ENCODE results near the gene SEPHS2. TPM values are rescaled to one million over a fixed set of nuclear protein-coding genes. Genes with fewer than 3 reads are reported as not detected.

SEPHS2 gene
- total RNA-seq, 1 donor from 2014 or later: 42.6 TPM

DNA sequence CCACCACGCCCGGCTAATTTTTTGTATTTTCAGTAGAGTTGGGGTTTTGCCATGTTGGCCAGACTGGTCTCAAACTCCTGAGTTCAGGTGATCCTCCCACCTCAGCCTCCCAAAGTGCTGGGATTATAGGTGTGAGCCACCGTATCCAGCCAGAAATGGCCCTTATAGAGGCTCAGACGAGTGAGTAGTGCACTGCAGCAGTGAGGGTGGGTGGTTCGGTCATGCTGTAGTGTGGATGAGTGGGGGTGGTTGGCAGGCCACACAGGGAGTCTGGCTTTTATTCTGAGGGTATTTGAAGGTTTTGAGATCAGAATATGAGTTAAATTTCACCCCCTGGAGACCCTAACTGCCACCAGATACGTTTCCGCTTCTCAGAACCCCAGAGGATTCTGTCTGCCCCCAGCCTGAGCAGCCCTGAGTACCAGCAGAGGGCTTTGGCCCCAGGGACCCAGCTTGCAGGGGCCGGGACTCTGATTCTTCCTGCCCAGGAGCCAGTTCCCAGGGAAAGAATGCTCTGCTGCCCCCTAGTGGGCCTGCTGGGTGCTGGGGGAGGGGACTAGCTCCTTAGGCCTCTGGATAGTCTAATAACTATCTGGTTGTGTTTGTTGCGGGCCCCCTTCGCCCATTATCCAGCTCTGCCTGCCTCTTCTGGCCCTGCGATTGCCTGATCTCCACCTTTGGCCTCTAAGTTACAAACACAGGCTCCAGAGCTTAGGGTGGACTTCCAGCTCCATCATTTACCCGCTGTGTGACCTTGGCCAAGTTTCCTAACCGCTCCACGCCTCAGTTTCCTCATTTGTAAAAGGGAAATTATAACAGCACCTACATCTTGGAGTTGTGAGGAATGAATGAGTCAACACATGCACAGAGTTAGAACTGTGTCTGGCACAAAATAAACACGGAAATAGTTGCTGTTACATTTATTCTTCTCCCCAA is 36.3 kb downstream of the SEPHS2 start:
- H3K4me3 Mint-ChIP-seq (ENCODE audit: low read depth): peak overlapping the region; percentile 73

DNA sequence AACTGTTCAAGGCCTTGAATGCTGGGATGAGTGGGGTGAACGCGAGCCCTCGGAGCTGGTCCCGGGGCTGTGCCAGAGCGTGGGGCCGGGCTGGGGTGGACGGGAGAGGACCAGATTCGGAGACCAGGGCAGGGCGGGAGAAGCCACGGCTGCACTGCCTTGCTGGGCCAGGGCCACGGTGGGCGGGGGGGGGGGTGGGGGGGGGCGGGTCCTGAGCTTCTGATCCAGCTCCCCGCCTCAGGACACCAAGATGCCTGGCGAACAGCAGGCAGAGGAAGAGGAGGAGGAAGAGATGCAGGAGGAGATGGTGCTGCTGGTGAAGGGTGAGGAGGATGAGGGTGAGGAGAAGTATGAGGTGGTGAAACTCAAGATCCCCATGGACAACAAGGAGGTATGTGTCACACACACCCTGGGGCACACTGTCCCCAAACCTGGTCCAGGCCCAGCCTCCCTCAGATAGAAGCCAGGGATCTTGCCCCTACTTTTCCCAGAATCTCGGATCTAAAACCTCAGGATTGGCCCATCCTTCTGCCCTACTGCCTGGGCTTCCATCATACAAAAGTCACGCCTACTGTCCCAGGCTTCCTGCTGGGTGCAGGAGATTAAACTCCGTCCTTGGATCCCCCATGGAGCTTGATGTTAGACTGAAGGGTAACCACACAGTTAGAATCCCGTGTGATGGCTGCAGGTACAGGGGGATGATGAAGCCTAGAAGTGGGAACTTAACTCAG is 37.7 kb downstream of the SEPHS2 start:
- peaks cover 10% of the 10 kb centered on the region for H3K4me1 Mint-ChIP-seq (ENCODE audit: low read depth)

More for the DNA sequence above, 36.3 kb downstream of the SEPHS2 start:
- no peaks in the 10 kb centered on the region for H3K9me3 Mint-ChIP-seq (ENCODE audit: low read depth)
- peaks cover 10% of the 10 kb centered on the region for H3K4me1 Mint-ChIP-seq (ENCODE audit: low read depth)
- H3K36me3 Mint-ChIP-seq (ENCODE audit: insufficient read depth): peaks cover 8% of the 10 kb centered on the region
- peak; percentile 94 for TF ChIP-seq CTCF (IDR thresholded peaks at IDR 0.05; ENCODE audit: unreplicated experiment)
- no peaks in the 10 kb centered on the region for H3K27me3 Mint-ChIP-seq
- peak overlapping the region; percentile 64 for H3K27ac Mint-ChIP-seq
- DNase-seq (ENCODE audit: low spot score, unreplicated experiment): peak; percentile 95

DNA sequence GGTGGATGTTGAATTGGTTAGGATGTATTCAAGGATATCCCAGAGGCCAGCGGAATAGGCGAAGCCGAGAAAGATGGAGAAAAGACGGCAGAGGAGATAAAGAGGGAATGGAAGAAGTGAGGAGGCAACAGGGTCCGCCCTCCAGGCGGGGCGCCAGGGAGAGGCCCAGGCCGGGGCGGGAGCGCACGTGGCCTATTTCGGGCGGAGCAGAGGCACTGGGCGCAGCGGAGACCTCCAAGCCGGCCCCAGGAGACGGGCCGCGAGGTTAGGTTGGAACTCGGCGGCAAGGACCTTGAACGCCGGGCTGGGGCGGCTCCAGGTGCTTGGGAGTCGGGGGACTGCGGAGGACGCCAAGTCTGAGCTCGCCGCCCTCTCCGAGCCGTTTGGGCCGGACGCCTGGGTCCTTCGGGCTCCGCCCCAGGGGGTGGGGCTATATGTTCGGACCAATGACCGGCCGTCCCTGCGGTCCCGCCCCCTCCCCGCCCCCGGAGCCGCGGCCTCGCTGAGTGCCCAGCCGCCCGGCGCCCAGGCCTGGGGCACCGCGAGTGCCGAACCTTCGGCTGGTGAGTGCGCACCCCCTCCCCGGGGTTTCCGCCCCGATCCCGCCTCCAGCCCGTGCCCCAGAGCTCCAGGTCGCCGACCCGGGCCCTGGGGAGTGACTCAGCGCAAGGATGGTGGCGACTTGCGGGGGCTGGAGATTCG is 38.4 kb downstream of the SEPHS2 start, which contains the start of gene ZNF771:
ZNF771 (plus strand) TSS at position 505 of the 702 bp plus-strand sequence. CDS start 448 bp downstream, outside the sequence.
- Mint-ChIP-seq H3K4me1 (ENCODE audit: low read depth) (peaks cover 10% of the 10 kb centered on the region), H3K27me3 (no peaks in the 10 kb centered on the region), H3K9me3 (ENCODE audit: low read depth) (no peaks in the 10 kb centered on the region), H3K36me3 (ENCODE audit: insufficient read depth) (peaks cover 5% of the 10 kb centered on the region), H3K4me3 (ENCODE audit: low read depth) (peak within 1 kb of the TSS; percentile 84), H3K27ac (peak within 1 kb of the TSS; percentile 96)
- DNase-seq (ENCODE audit: low spot score, unreplicated experiment): peak; percentile 85
- peak; percentile 34 for TF ChIP-seq CTCF (IDR thresholded peaks at IDR 0.05; ENCODE audit: unreplicated experiment)

More for the DNA sequence above, 37.7 kb downstream of the SEPHS2 start:
- no peaks in the 10 kb centered on the region for H3K27me3 Mint-ChIP-seq
- H3K4me3 Mint-ChIP-seq (ENCODE audit: low read depth): peak overlapping the region; percentile 73
- peak overlapping the region; percentile 5 for H3K27ac Mint-ChIP-seq
- DNase-seq (ENCODE audit: low spot score, unreplicated experiment): no peak
- no peaks in the 10 kb centered on the region for H3K9me3 Mint-ChIP-seq (ENCODE audit: low read depth)
- no peak for TF ChIP-seq CTCF (IDR thresholded peaks at IDR 0.05; ENCODE audit: unreplicated experiment)
- peaks cover 5% of the 10 kb centered on the region for H3K36me3 Mint-ChIP-seq (ENCODE audit: insufficient read depth)

DNA sequence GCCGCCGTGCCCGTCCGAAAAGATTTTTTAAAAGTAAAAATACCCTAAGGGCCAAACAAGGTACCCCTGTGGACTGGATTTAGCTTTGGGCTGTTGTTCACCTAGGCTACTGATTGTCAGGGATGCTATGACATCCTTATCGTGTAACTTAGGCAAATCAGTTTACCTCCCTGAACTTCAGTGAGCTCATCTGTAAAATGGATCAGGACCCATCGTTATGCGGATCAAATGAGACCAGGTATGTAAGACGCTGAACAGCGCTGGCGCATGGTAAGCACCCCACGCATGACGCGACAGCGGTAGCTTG is 38.9 kb downstream of the SEPHS2 start:
- Mint-ChIP-seq H3K27me3 (no peaks in the 10 kb centered on the region), H3K4me3 (ENCODE audit: low read depth) (peak overlapping the region; percentile 84), H3K4me1 (ENCODE audit: low read depth) (peaks cover 11% of the 10 kb centered on the region), H3K36me3 (ENCODE audit: insufficient read depth) (peaks cover 2% of the 10 kb centered on the region), H3K9me3 (ENCODE audit: low read depth) (no peaks in the 10 kb centered on the region), H3K27ac (peak overlapping the region; percentile 96)
- DNase-seq (ENCODE audit: low spot score, unreplicated experiment): no peak
- no peak for TF ChIP-seq CTCF (IDR thresholded peaks at IDR 0.05; ENCODE audit: unreplicated experiment)
